Ascending aorta (tissue), 2 donors: ENCODE results near the gene SPAG9. TPM values are rescaled to one million over a fixed set of nuclear protein-coding genes. Genes with fewer than 3 reads are reported as not detected.

Experiments
- DNase-seq, 2 donors: peaks; one replicate each; pipeline ENCODE4 v3.0.0-alpha.2; 2019; ENCODE audit warnings: low spot score in 2 of 2
- H3K27ac ChIP-seq, 2 donors: fragments of 200-600 bp; sonication (generic); one replicate each; pipeline ENCODE4 v1.5.1; 2016 to 2017; ENCODE audit warnings: mild to moderate bottlenecking in 1 of 2
- H3K27me3 ChIP-seq: fragments of 200-600 bp; sonication (generic); one replicate; pipeline ENCODE4 v1.5.1; 2017
- H3K36me3 ChIP-seq, 2 donors: fragments of 200-600 bp; sonication (generic); one replicate each; pipeline ENCODE4 v1.5.1; 2016
- H3K4me1 ChIP-seq, 2 donors: fragments of 200-600 bp; sonication (generic); one replicate each; pipeline ENCODE4 v1.5.1; 2016 to 2017; ENCODE audit warnings: mild to moderate bottlenecking in 1 of 2
- H3K4me3 ChIP-seq, 2 donors: fragments of 200-600 bp; sonication (generic); one replicate each; pipeline ENCODE4 v1.5.1; 2016 to 2017; ENCODE audit warnings: mild to moderate bottlenecking in 1 of 2
- H3K9me3 ChIP-seq, 2 donors: fragments of 200-600 bp; sonication (generic); one replicate each; pipeline ENCODE4 v1.5.1; 2016
- intact Hi-C: fragments of 100-400 bp; cut with DNase I; formaldehyde crosslinking; loops from one replicate; pipeline ENCODE4 v1.15.1; 2023
- total RNA-seq: library from RNA; depleted of rRNA; stranded (reverse); fragments of >200 nt; gene quantifications from one replicate; pipeline ENCODE4 v1.1.0, GENCODE V29; 2016
- TF ChIP-seq, protein P1 (sequence below), 3 experiments: fragments of 200-600 bp in 2 of 3; fragments of 450-650 bp in 1 of 3; sonication (generic) in 2 of 3; IDR thresholded peaks; one replicate each; pipeline ENCODE4 v1.5.1; 2016 to 2019; ENCODE audit warnings: antibody characterized with exemption in 3 of 3, mild to moderate bottlenecking in 1 of 3, moderate library complexity in 1 of 3

SPAG9 gene
- total RNA-seq, 1 donor from 2014 or later, result 41.3 TPM

DNA sequence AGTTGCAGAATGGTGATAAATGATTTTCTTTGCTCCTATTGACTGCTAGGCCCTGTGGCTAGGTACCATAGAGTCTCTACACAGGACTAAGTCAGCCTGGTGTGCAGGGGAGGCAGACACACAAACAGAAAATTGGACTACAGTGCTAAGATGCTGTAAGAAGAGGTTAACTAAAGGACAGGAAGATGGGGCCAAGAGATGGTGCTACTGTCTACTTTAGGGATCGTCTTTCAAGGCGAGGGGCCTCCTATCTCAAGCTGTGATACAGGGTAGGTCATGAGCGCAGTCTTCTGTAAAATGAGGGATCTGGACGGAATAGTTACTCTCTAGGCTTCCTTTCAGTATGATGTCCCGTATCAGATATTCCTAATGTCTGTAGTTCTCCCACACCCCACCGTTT, 33.5 kb upstream of the SPAG9 start:
- Histone ChIP-seq H3K36me3 (no peaks in the 10 kb centered on the region), H3K27me3 (no peaks in the 10 kb centered on the region), H3K4me3 (peak overlapping the region; percentile 73 to 92), H3K4me1 (peaks cover 0 to 13% of the 10 kb centered on the region in 2 donors), H3K27ac (no peak overlapping the region), H3K9me3 (no peaks in the 10 kb centered on the region)
- no peak for DNase-seq
- TF ChIP-seq, protein P1, sequence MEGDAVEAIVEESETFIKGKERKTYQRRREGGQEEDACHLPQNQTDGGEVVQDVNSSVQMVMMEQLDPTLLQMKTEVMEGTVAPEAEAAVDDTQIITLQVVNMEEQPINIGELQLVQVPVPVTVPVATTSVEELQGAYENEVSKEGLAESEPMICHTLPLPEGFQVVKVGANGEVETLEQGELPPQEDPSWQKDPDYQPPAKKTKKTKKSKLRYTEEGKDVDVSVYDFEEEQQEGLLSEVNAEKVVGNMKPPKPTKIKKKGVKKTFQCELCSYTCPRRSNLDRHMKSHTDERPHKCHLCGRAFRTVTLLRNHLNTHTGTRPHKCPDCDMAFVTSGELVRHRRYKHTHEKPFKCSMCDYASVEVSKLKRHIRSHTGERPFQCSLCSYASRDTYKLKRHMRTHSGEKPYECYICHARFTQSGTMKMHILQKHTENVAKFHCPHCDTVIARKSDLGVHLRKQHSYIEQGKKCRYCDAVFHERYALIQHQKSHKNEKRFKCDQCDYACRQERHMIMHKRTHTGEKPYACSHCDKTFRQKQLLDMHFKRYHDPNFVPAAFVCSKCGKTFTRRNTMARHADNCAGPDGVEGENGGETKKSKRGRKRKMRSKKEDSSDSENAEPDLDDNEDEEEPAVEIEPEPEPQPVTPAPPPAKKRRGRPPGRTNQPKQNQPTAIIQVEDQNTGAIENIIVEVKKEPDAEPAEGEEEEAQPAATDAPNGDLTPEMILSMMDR (IDR thresholded peaks at IDR 0.05), result no peak
- intact Hi-C loops, result loop anchor here (5.0 to 10.0 kb wide), 2 partner anchors 287 to 369 kb away; partner anchors contain the start of gene TOB1

DNA sequence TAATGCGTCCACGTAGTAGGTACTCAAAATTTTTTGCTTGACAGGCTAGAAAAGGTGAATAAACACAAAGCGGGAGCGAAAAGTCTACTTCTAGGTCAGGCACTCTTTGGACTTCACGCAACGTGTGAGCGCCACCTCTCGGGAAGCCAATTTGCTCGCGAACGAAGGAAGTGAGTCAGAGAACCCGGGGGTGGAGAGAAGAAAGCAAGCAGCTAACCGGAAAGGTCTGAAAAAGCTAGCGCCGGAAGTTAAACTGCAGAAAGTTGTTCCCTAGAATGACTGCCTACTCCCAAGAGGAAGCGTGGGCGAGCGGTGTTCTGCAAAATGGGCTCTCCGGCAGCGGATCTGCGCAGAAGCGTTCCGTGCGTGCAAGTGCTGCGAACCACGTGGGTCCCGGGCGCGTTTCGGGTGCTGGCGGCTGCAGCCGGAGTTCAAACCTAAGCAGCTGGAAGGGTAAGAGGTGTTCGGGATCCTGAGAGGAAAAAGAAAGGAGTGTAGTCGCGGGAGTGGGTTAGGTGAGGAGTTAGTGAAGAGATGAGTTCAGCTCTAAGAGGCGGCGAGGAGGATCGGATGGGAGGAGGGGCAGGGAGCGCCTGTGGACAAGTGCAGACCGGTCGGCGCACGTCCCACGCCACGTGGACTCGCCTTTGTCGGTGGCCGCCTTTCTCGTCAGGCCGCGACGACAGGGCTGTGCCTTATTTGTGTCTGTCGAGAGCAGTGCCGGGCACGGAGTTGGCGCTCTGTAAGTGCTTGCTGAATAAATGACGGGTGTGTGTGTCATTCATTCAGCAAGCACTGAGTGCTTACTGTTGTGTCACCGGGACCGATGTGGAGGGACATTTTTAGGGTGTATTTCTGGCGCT, 32.8 kb upstream of the SPAG9 start, which contains the start of gene NME1:
TSS of gene NME1 (plus strand) at position 350 of the 863 bp plus-strand sequence. CDS start 2,096 bp downstream, outside the sequence.
- intact Hi-C loops, result loop anchor here (1.0 to 10.0 kb wide), 6 partner anchors 13 to 369 kb away; partner anchors contain the start of genes NME2 and TOB1
- Histone ChIP-seq H3K9me3 (no peaks in the 10 kb centered on the region), H3K4me1 (peaks cover 0 to 13% of the 10 kb centered on the region in 2 donors), H3K27me3 (no peaks in the 10 kb centered on the region), H3K4me3 (peak within 1 kb of the TSS; percentile 73 to 92), H3K36me3 (no peaks in the 10 kb centered on the region), H3K27ac (peak within 1 kb of the TSS; percentile 82 to 86)
- TF ChIP-seq, protein P1 (IDR thresholded peaks at IDR 0.05), result peak; percentile 75 to 83 (median 80)
- peak; percentile 91 to 98 for DNase-seq

DNA sequence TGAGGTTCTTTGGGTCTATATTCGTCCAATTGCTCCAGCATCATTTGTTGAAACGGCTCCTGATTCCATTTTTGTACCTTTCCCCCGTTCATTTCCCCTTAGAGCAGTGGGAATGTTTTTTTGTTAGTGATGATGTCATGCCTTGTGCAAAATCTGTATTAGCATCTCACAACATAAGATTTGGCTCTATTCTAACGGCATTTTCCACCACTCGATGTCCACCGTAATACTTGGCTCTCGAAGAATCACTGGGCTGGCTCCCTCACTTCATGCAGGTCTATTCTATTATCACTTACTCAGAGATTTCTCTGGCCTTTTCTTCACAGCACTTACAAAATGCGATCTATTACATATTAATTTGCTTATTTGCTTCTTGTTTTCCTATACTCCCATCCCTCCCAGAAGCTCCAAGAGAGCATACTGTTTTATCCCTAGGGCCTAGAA, 32.1 kb upstream of the SPAG9 start:
- DNase-seq, result no peak
- Histone ChIP-seq H3K36me3 (no peaks in the 10 kb centered on the region), H3K27me3 (no peaks in the 10 kb centered on the region), H3K9me3 (no peaks in the 10 kb centered on the region), H3K4me1 (peaks cover 0 to 13% of the 10 kb centered on the region in 2 donors), H3K4me3 (peak overlapping the region; percentile 52 to 92), H3K27ac (peak overlapping the region; percentile 82 to 86)
- TF ChIP-seq, protein P1 (IDR thresholded peaks at IDR 0.05), result no peak
- intact Hi-C loops, result loop anchor here (1.0 to 10.0 kb wide), 6 partner anchors 14 to 368 kb away; partner anchors contain the start of genes NME2 and TOB1

DNA sequence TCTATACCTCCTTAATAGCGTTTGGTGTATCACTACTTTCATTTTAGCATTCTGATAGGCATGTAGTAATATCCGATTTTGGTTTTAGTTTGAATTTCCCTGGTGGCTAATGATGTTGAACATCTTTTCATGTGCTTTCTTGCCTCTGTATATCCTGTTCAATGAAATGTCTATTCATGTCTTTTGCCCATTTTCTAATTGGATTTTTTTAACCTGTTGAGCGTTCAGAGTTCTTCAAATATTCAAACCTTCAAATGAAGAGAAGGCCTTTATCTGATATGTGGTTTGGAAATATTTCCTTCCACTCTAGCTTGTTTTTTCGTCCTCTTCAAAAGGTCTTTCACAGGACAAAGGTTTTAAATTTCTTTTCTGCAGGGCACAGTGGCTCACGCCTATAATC, 30.3 kb upstream of the SPAG9 start:
- intact Hi-C loops, result loop anchor here (5.0 to 10.0 kb wide), 2 partner anchors 284 to 366 kb away; partner anchors contain the start of gene TOB1
- TF ChIP-seq, protein P1 (IDR thresholded peaks at IDR 0.05), result no peak

DNA sequence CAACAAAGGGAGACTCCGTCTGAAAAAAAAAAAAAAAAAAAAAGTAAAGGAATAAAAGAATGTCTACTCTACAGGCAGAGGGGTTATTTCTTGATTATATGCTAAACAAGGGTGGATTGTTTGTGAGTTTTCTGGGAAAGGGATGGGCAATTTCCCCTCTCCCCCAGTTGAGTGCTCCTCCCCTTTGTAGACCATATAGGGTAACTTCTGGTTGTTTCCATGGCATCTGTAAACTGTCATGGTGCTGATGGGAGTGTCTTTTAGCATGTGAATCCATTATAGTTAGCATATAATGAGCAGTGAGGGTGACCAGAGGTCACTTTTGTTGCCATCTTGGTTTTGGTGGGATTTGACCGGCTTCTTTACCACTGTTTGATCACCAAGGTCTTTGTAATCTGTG, 28.5 kb upstream of the SPAG9 start:
- no peaks in the 10 kb centered on the region for H3K27me3 ChIP-seq
- peaks cover 0 to 7% of the 10 kb centered on the region in 2 donors for H3K4me1 ChIP-seq
- no peaks in the 10 kb centered on the region for H3K9me3 ChIP-seq
- H3K27ac ChIP-seq, result no peak overlapping the region
- TF ChIP-seq, protein P1 (IDR thresholded peaks at IDR 0.05), result no peak
- no peak for DNase-seq
- H3K4me3 ChIP-seq, result no peak overlapping the region
- intact Hi-C loops, result no loop called here
- H3K36me3 ChIP-seq, result no peaks in the 10 kb centered on the region

More for the DNA sequence above, 30.3 kb upstream of the SPAG9 start:
- no peak overlapping the region for H3K4me3 ChIP-seq
- no peak overlapping the region for H3K27ac ChIP-seq
- H3K9me3 ChIP-seq, result no peaks in the 10 kb centered on the region
- H3K36me3 ChIP-seq, result no peaks in the 10 kb centered on the region
- no peak for DNase-seq
- H3K27me3 ChIP-seq, result no peaks in the 10 kb centered on the region
- peaks cover 0 to 13% of the 10 kb centered on the region in 2 donors for H3K4me1 ChIP-seq
